OCI-LY3 (cell line): ENCODE results near the gene GSN.

ENCODE experiments used
- CTCF ChIP-seq: fragments of 200-600, 300-600 bp; sonication (generic); IDR thresholded peaks from 2 replicates; pipeline ENCODE4 v1.5.1; 2014; ENCODE audit warnings: antibody characterized with exemption, low read length, low read depth
- EZH2phosphoT487 ChIP-seq: fragments of 200-600 bp; shearing (Covaris generic); IDR thresholded peaks from 2 replicates; pipeline ENCODE4 v1.6.1; 2018; ENCODE audit warnings: antibody characterized with exemption, mixed run types, low read depth

GRCh38 chr9:121272401-121272948 is 4.5 kb downstream of the GSN start:
- TF ChIP-seq CTCF (no peak), EZH2phosphoT487 (no peak)
